GDM1 (cell line): ENCODE measurements around the gene PPP1R15A.
"Not testable (repeated sequence)": the region's sequence is repeated elsewhere in the genome, so short reads cannot be mapped to it uniquely, and the experiment has no call there.

Source experiments
- DNase-seq: peaks from one replicate; lab custom pipeline; 2025; lab: John Stamatoyannopoulos, UW

The PPP1R15A gene

GRCh38 chr19:48859711-48860572, 12.3 kb upstream of the PPP1R15A start:
- DNase-seq, result no peak

GRCh38 chr19:48861313-48861712, 10.9 kb upstream of the PPP1R15A start:
- DNase-seq, result no peak

- DNase-seq, result no peak
Measured at GRCh38 chr19:48862827-48863226, 9.4 kb upstream of the PPP1R15A start.

GRCh38 chr19:48866692-48867091, 5.5 kb upstream of the PPP1R15A start:
- no peak for DNase-seq

- no peak for DNase-seq
Measured at GRCh38 chr19:48867123-48867745, 5.0 kb upstream of the PPP1R15A start.

- no peak for DNase-seq
Measured at GRCh38 chr19:48867746-48868113, 4.5 kb upstream of the PPP1R15A start.

GRCh38 chr19:48868114-48868886, 3.9 kb upstream of the PPP1R15A start, which contains the start of gene PLEKHA4:
Gene PLEKHA4 (minus strand): TSS chr19:48868617. CDS start chr19:48867620, 997 bp downstream.
- no peak for DNase-seq

GRCh38 chr19:48870048-48870447, 2.2 kb upstream of the PPP1R15A start:
- DNase-seq, result no peak

- DNase-seq, result not testable (repeated sequence)
Measured at GRCh38 chr19:48871471-48872181, 595 bp upstream of the PPP1R15A start.

- DNase-seq, result peak; percentile 27
Measured at GRCh38 chr19:48872884-48873475, 759 bp downstream of the PPP1R15A start.

GRCh38 chr19:48873476-48874302, 1.5 kb downstream of the PPP1R15A start:
- no peak for DNase-seq

- no peak for DNase-seq
Measured at GRCh38 chr19:48874303-48875135, 2.3 kb downstream of the PPP1R15A start.

- not testable (repeated sequence) for DNase-seq
Measured at GRCh38 chr19:48876043-48876981, 4.1 kb downstream of the PPP1R15A start.

GRCh38 chr19:48877855-48878195, 5.6 kb downstream of the PPP1R15A start:
- no peak for DNase-seq

GRCh38 chr19:48878196-48879024, 6.2 kb downstream of the PPP1R15A start:
- DNase-seq, result no peak

- no peak for DNase-seq
Measured at GRCh38 chr19:48879025-48879637, 6.9 kb downstream of the PPP1R15A start.

GRCh38 chr19:48879696-48880095, 7.5 kb downstream of the PPP1R15A start:
- not testable (repeated sequence) for DNase-seq
